HepG2 (cell line): ENCODE results near the gene B3GNT8. TPM values are rescaled to one million over a fixed set of nuclear protein-coding genes. Genes with fewer than 3 reads are reported as not detected.

Experiments
- CHD2 ChIP-seq: IDR thresholded peaks from 2 replicates; pipeline ENCODE4 v1.6.1; 2011; ENCODE audit warnings: low read depth, low read length, improper control_type of control experiment
- CREB3 ChIP-seq: sonication (generic); formaldehyde crosslinking; IDR thresholded peaks from 2 replicates; pipeline ENCODE4 v1.5.0; 2020; ENCODE audit warnings: missing genetic modification reagents
- ETS1 ChIP-seq: sonication (generic); formaldehyde crosslinking; IDR thresholded peaks from 2 replicates; pipeline ENCODE4 v1.4.0; 2020; ENCODE audit warnings: missing genetic modification reagents
- FLYWCH1 ChIP-seq: sonication (generic); formaldehyde crosslinking; IDR thresholded peaks from 2 replicates; pipeline ENCODE4 v1.8.1; 2023; ENCODE audit warnings: mild to moderate bottlenecking, missing genetic modification reagents
- PHF5A ChIP-seq: IDR thresholded peaks from one replicate; pipeline ENCODE4 v1.6.1; 2018; ENCODE audit warnings: low read depth, missing genetic modification reagents; ENCODE audit not compliant: unreplicated experiment
- PRDM15 ChIP-seq: sonication (generic); formaldehyde crosslinking; IDR thresholded peaks from 2 replicates; pipeline ENCODE4 v1.4.0; 2020; ENCODE audit warnings: missing genetic modification reagents
- REPIN1 ChIP-seq: sonication (generic); formaldehyde crosslinking; IDR thresholded peaks from 2 replicates; pipeline ENCODE4 v1.8.0; 2022; ENCODE audit warnings: missing genetic modification reagents, low read depth, mild to moderate bottlenecking, borderline replicate concordance
- SRF ChIP-seq: IDR thresholded peaks from 2 replicates; pipeline ENCODE4 v1.6.1; 2011; ENCODE audit warnings: mild to moderate bottlenecking, low read depth, low read length, moderate library complexity
- THRA ChIP-seq: sonication (generic); formaldehyde crosslinking; IDR thresholded peaks from 2 replicates; pipeline ENCODE4 v1.4.0; 2020; ENCODE audit warnings: missing genetic modification reagents, borderline replicate concordance
- ZKSCAN8 ChIP-seq: IDR thresholded peaks from 2 replicates; pipeline ENCODE4 v1.6.1; 2016; ENCODE audit warnings: borderline replicate concordance, missing genetic modification reagents, missing compliant biosample characterization
- ZNF318 ChIP-seq: sonication (generic); formaldehyde crosslinking; IDR thresholded peaks from 2 replicates; pipeline ENCODE4 v1.4.0; 2020; ENCODE audit warnings: mild to moderate bottlenecking, missing genetic modification reagents
- polyA plus RNA-seq, 8 experiments: library from polyadenylated mRNA; depleted of rRNA in 3 of 8; stranded (reverse) in 7 of 8; unstranded in 1 of 8; fragments of >200 nt; fragmentation: Illumina TruSeq in 4 of 8; extraction: Trizol in 4 of 8; gene quantifications; 2 replicates each; pipeline versions ENCODE4 v1.2.1 to v1.2.3, GENCODE V29; 2011 to 2016; ENCODE audit warnings: low read depth in 4 of 8, missing spikeins in 1 of 8, mixed read lengths in 1 of 8; ENCODE audit not compliant: insufficient read depth in 1 of 8
- total RNA-seq, 5 experiments: library from RNA; depleted of rRNA; stranded (reverse); fragments of >200 nt; fragmentation: Illumina TruSeq; extraction: Trizol; gene quantifications; 2 replicates each; pipeline ENCODE4 v1.2.3, GENCODE V29; 2016; ENCODE audit warnings: low read depth in 1 of 5

Gene B3GNT8
- total and polyA plus RNA-seq, 2 of the 13 experiments (the other 11 are each of a cell fraction or from before 2014, with no cell fraction given) = 0.26 to 1.9 TPM

- peak; percentile 33; the same call in 1 of the 2 replicates for TF ChIP-seq ZNF318 (CRISPR knock-in tag)
- TF ChIP-seq THRA (CRISPR knock-in tag) = no peak
- peak; percentile 72; the same call in 1 of the 2 replicates for TF ChIP-seq PRDM15
- no peak for TF ChIP-seq SRF
- no peak for TF ChIP-seq ZKSCAN8 (CRISPR knock-in tag)
- TF ChIP-seq FLYWCH1 = no peak
- TF ChIP-seq CHD2 = no peak
- TF ChIP-seq REPIN1 (CRISPR knock-in tag) = peak; percentile 65; the same call in 1 of the 2 replicates
- peak; percentile 75; the same call in 1 of the 2 replicates for TF ChIP-seq CREB3 (CRISPR knock-in tag)
- no peak for TF ChIP-seq ETS1 (CRISPR knock-in tag)
- no peak for TF ChIP-seq PHF5A
These were observed 29.8 kb downstream of the B3GNT8 start, which contains the start of the genes BCKDHA and EXOSC5 (continued) for GRCh38 chr19:41397086-41398049.
